ENCODE measurements around the gene GLT1D1. TPM values are rescaled to one million over a fixed set of nuclear protein-coding genes. Genes with fewer than 3 reads are reported as not detected.

GLT1D1 gene
- total and polyA plus RNA-seq, 2 of the 8 experiments (the other 6 are each of a cell fraction or from before 2014, with no cell fraction given): 1.5 to 3.6 TPM

DNA sequence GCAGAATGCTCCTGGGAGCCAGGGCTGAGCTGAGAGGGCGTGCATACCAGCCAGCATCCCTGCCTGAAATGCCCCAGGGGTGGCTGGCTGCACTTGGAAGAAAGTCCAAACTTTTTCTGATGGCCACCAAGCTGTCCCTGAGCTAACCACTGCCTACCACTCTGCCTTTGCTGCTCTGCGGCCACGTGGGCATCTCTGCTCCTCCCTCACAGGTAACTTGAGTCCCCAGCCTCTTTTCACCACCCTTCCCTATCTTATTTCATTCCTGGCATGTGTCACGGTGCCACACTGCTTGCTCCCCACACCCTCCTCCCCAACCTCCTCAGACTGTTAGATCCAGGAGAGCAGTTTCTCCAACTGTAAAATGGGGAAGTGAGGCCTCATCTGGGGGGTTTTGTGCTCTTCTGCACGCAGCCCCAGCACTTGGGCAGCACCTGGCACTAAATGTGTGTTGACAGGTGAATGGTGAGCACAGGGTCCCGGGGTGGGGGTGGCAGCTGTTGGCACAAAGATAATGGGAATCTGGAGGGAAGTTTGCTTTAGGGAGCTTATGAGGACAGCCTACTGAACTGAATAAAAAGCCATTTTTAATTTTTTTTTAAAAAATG, 113.0 kb downstream of the GLT1D1 start:
- no peak for FAIRE-seq
- H2BK20ac ChIP-seq (ENCODE audit: low read length): no peak overlapping the region
- no peaks in the 10 kb centered on the region for H3K79me1 ChIP-seq (ENCODE audit: low read depth, low read length)
- H2BK15ac ChIP-seq (ENCODE audit: low read length): no peak overlapping the region
- H3K4me2 ChIP-seq (ENCODE audit: insufficient read depth in 1 of 2, low read depth in 2 of 2, low read length in 2 of 2): no peak overlapping the region
- H3K9me3 ChIP-seq (ENCODE audit: insufficient read depth in 2 of 2, low read depth in 1 of 2, low read length in 1 of 2): peaks cover 0 to 6% of the 10 kb centered on the region in 2 experiments; a peak in 1 of 4 replicates
- DNase-seq (ENCODE audit: low read depth in 1 of 2, low spot score in 2 of 2): no peak
- peaks cover 0 to 11% (median 8%) of the 10 kb centered on the region in 4 experiments; a peak in 5 of 7 replicates for H3K27me3 ChIP-seq (replicated peaks in 1 of 4; ENCODE audit: control insufficient read depth in 3 of 4, extremely low read depth in 1 of 4, insufficient read depth in 3 of 4, low read length in 3 of 4)
- H4K20me1 ChIP-seq (replicated peaks in 1 of 2; ENCODE audit: control insufficient read depth in 1 of 2, insufficient read depth in 2 of 2, low read length in 2 of 2): no peaks in the 10 kb centered on the region
- no peak overlapping the region for H3K4ac ChIP-seq (replicated peaks; ENCODE audit: insufficient read length, low read depth, low read length)
- CTCF ChIA-PET (ENCODE audit: partially characterized antibody): interaction anchor here (0.8 to 4.7 kb wide), 8 partner anchors 9 to 1059 kb away, joined by 3 to 26 read pairs (median 4); no protein-coding TSS in a partner anchor
- H4K8ac ChIP-seq (ENCODE audit: extremely low read depth, insufficient read depth, low read length): no peak overlapping the region
- H3K14ac ChIP-seq (ENCODE audit: insufficient read length): no peak overlapping the region
- peaks cover 6% of the 10 kb centered on the region; the same call in 1 of the 2 replicates for H3K23me2 ChIP-seq (ENCODE audit: low read depth, low read length)
- H2BK12ac ChIP-seq (ENCODE audit: low read depth, low read length): no peak overlapping the region
- no peak overlapping the region for H2AFZ ChIP-seq (ENCODE audit: low read length)
- no peak overlapping the region for H3K56ac ChIP-seq (replicated peaks; ENCODE audit: insufficient read length, low read depth, low read length)
- no peak overlapping the region for H2BK120ac ChIP-seq (replicated peaks; ENCODE audit: low read depth, low read length)
- no peaks in the 10 kb centered on the region for H3K36me3 ChIP-seq (ENCODE audit: control insufficient read depth in 2 of 4, insufficient read depth in 4 of 4, low read length in 3 of 4)
- WGBS, 2 experiments (ENCODE audit: extremely low coverage in 1 of 2, insufficient coverage in 1 of 2, insufficient read length in 1 of 2, insufficient replicate concordance in 2 of 2, low coverage in 1 of 2, low lambda C conversion rate in 2 of 2, missing lambda C conversion rate in 1 of 2): 65% methylated on average over 6 of the region's 6 CpGs; no CpG with 5 or more reads in 1 of the 2 experiments
- H3K23ac ChIP-seq (ENCODE audit: insufficient read length): no peak overlapping the region
- H4K5ac ChIP-seq (ENCODE audit: insufficient read length, low read depth, low read length): no peak overlapping the region
- no peak overlapping the region for H4K91ac ChIP-seq (replicated peaks; ENCODE audit: insufficient read length, low read length)
- H2AK5ac ChIP-seq (ENCODE audit: low read depth, low read length): no peak overlapping the region
- peaks cover 6 to 25% (median 11%) of the 10 kb centered on the region in 4 experiments for H3K4me1 ChIP-seq (replicated peaks in 1 of 4; ENCODE audit: control insufficient read depth in 3 of 4, insufficient read depth in 4 of 4, low read length in 3 of 4)
- no peak overlapping the region for H3K9ac ChIP-seq (replicated peaks in 1 of 4; ENCODE audit: extremely low read depth in 1 of 4, low read depth in 3 of 4, low read length in 3 of 4)
- POLR2A ChIA-PET (ENCODE audit: partially characterized antibody): no interaction called here
- H3K79me2 ChIP-seq (ENCODE audit: control insufficient read depth in 1 of 2, insufficient read depth in 2 of 2, low read length in 2 of 2): no peaks in the 10 kb centered on the region
- H2BK5ac ChIP-seq (ENCODE audit: low read depth, low read length): no peak overlapping the region
- H3K18ac ChIP-seq (ENCODE audit: extremely low read depth, low read length): no peak overlapping the region
- no peak overlapping the region for H3K27ac ChIP-seq (ENCODE audit: low read depth, low read length)
- no peak overlapping the region for H3K4me3 ChIP-seq (ENCODE audit: extremely low read depth in 1 of 4, insufficient read depth in 2 of 4, low read depth in 3 of 4, low read length in 4 of 4)
- TF ChIP-seq TBP (IDR thresholded peaks at IDR 0.05; ENCODE audit: low read depth, low read length) (no peak), CBX5 (IDR thresholded peaks at IDR 0.05; ENCODE audit: low read depth, low read length) (no peak), SAP30 (IDR thresholded peaks at IDR 0.05; ENCODE audit: insufficient read depth, insufficient replicate concordance, low read length) (no peak), YY1 (IDR thresholded peaks at IDR 0.05; ENCODE audit: low read depth, low read length) (no peak)

Measured in H1 (cell line).